ENCODE results near the gene TESK2. TPM values are rescaled to one million over a fixed set of nuclear protein-coding genes. Genes with fewer than 3 reads are reported as not detected.
"Not testable (repeated sequence)": the region's sequence is repeated elsewhere in the genome, so short reads cannot be mapped to it uniquely, and the experiment has no call there.

Gene TESK2
- total RNA-seq, 1 donor from 2014 or later, result 8.0 TPM

DNA sequence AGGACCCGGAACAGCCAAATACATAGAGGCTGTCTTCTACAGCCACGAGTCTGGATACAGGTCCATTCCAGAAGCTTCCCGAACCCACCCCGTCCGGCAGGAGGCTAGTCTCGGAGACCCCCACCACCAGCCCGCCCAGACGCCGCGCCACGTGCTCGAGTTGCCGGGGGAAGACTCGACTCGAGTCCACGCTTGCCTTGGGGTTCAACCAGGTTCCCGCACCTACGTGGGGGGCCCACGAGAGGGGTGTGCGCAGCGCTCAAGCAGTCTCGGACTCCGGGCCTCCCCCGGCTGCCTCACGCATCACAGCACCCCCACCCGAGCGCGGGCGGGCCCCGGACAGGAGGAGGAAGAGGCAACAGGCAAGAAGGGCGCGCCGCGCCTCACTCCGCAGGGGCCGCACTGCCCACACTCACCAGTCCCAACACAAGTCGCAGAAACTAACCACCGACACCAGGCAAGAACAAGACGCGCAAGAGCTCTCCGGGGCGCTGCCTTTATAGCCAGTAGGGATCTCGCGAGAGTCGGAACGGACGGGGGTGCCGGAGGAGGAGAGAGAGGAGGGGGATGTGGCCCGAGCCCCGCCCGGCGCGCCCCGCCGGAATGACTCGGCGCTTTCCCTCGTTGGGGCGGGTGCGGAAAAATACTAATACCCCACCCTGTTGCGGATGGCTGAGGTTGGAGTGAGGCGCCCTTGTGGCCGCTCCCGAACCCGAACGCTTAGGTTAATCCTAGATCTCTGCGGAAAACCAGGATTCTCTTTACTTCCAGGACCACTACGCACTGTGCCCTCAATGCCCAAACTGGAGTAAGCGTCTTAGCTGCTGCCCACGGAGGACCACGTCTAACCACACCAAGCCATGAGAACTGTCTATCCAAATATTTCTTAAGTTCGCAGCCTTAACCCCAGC is 30.7 kb upstream of the TESK2 start, which contains the start of gene PRDX1:
TSS of gene PRDX1 (minus strand) at position 472 of the 911 bp plus-strand sequence. CDS start 2,841 bp downstream, outside the sequence.
- H3K27ac Mint-ChIP-seq (ENCODE audit: unreplicated experiment), result peak within 1 kb of the TSS; percentile 93
- peak within 1 kb of the TSS; percentile 95 for H3K4me3 Mint-ChIP-seq (ENCODE audit: unreplicated experiment)
- no peaks in the 10 kb centered on the region for H3K9me3 Mint-ChIP-seq (ENCODE audit: unreplicated experiment)
- peaks cover 5% of the 10 kb centered on the region for H3K27me3 Mint-ChIP-seq (ENCODE audit: unreplicated experiment)
- H3K36me3 Mint-ChIP-seq (ENCODE audit: low read depth, unreplicated experiment), result peaks cover 6% of the 10 kb centered on the region
- TF ChIP-seq, protein P1, sequence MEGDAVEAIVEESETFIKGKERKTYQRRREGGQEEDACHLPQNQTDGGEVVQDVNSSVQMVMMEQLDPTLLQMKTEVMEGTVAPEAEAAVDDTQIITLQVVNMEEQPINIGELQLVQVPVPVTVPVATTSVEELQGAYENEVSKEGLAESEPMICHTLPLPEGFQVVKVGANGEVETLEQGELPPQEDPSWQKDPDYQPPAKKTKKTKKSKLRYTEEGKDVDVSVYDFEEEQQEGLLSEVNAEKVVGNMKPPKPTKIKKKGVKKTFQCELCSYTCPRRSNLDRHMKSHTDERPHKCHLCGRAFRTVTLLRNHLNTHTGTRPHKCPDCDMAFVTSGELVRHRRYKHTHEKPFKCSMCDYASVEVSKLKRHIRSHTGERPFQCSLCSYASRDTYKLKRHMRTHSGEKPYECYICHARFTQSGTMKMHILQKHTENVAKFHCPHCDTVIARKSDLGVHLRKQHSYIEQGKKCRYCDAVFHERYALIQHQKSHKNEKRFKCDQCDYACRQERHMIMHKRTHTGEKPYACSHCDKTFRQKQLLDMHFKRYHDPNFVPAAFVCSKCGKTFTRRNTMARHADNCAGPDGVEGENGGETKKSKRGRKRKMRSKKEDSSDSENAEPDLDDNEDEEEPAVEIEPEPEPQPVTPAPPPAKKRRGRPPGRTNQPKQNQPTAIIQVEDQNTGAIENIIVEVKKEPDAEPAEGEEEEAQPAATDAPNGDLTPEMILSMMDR (IDR thresholded peaks at IDR 0.05; ENCODE audit: unreplicated experiment), result no peak
- peak; percentile 97 for DNase-seq (ENCODE audit: low spot score)
- H3K4me1 Mint-ChIP-seq (ENCODE audit: unreplicated experiment), result peaks cover 16% of the 10 kb centered on the region

DNA sequence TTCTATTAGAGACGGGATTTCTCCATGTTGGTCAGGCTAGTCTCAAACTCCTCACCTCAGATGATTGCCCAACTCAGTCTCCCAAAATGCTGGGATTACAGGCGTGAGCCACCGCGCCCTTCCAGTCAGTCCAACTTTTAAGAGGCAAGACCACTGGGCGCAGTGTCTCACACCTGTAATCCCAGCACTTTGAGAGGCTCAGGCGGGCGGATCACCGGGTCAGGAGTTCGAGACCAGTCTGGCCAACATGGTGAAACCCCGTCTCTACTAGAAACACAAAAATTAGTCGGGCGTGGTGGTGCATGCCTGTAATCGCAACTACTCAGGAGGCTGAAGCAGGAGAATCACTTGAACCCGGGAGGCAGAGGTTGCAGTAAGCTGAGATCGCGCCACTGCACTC is 28.8 kb upstream of the TESK2 start:
- H3K4me1 Mint-ChIP-seq (ENCODE audit: unreplicated experiment), result peaks cover 16% of the 10 kb centered on the region
- peaks cover 23% of the 10 kb centered on the region for H3K36me3 Mint-ChIP-seq (ENCODE audit: low read depth, unreplicated experiment)
- not testable (repeated sequence) for H3K27ac Mint-ChIP-seq (ENCODE audit: unreplicated experiment); DNase-seq (ENCODE audit: low spot score); H3K27me3 Mint-ChIP-seq (ENCODE audit: unreplicated experiment); H3K9me3 Mint-ChIP-seq (ENCODE audit: unreplicated experiment)
- H3K4me3 Mint-ChIP-seq (ENCODE audit: unreplicated experiment), result peak overlapping the region; percentile 85

DNA sequence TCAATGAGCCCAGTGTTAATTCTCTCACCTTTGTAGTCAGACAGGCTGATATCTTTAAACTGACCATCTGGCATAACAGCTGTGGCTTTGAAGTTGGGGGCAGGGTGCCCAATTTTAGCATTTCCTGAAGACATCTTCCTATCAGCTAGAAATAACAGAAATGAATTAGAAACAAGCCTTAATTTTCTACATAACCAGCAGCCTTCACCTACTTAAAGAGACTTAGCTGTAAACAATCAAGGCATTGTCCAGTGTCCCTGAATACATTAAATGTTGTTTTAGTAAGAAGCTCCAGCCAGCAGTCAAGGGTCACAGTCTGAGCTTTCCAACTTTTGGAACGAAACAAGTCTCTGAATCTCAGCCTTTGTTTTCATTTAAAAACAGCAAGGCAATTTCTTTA is 27.9 kb upstream of the TESK2 start:
- no peak overlapping the region for H3K4me3 Mint-ChIP-seq (ENCODE audit: unreplicated experiment)
- H3K9me3 Mint-ChIP-seq (ENCODE audit: unreplicated experiment), result no peaks in the 10 kb centered on the region
- H3K4me1 Mint-ChIP-seq (ENCODE audit: unreplicated experiment), result peaks cover 16% of the 10 kb centered on the region
- TF ChIP-seq, protein P1 (IDR thresholded peaks at IDR 0.05; ENCODE audit: unreplicated experiment), result no peak
- no peak for DNase-seq (ENCODE audit: low spot score)
- H3K27ac Mint-ChIP-seq (ENCODE audit: unreplicated experiment), result no peak overlapping the region
- peaks cover 32% of the 10 kb centered on the region for H3K36me3 Mint-ChIP-seq (ENCODE audit: low read depth, unreplicated experiment)
- H3K27me3 Mint-ChIP-seq (ENCODE audit: unreplicated experiment), result peaks cover 5% of the 10 kb centered on the region

DNA sequence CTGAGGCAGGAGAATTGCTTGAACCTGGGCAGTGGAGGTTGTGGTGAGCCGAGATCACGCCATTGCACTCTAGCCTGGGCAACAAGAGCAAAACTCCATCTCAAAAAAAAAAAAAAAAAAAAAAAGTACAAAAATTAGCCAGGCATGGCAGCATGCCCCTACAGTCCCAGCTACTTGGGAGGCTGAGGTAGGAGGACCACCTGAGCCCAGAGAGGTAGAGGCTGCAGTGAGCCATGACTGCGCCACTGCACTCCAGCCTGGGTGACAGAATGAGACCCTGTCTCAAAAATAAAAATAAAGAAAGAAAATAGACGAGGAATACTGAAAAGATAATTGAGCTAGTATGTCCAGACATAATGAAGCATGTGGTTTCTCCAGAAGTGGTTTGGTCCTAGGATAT is 27.4 kb upstream of the TESK2 start:
- not testable (repeated sequence) for DNase-seq (ENCODE audit: low spot score); H3K9me3 Mint-ChIP-seq (ENCODE audit: unreplicated experiment); H3K27me3 Mint-ChIP-seq (ENCODE audit: unreplicated experiment); H3K27ac Mint-ChIP-seq (ENCODE audit: unreplicated experiment); H3K4me3 Mint-ChIP-seq (ENCODE audit: unreplicated experiment)
- Mint-ChIP-seq H3K36me3 (ENCODE audit: low read depth, unreplicated experiment) (peaks cover 33% of the 10 kb centered on the region), H3K4me1 (ENCODE audit: unreplicated experiment) (peaks cover 16% of the 10 kb centered on the region)

DNA sequence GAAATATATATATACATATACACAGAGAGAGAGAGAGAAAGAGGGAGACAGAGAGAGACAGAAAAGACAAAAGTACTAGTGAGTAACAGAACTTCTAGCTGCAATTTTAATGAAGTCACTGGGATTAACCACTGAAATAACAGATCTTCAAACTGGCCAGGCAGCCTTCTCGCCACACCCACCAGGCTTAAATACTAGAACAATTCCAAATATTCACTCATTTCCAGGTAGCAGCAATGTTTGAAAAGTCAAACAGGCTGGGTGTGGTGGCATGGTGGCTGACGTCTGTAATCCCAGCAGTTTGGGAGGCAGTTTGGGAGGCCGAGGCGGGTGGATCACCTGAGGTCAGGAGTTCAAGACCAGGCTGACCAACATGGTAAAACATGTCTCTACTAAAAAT is 25.5 kb upstream of the TESK2 start:
- peak overlapping the region; percentile 31 for H3K4me3 Mint-ChIP-seq (ENCODE audit: unreplicated experiment)

More for the DNA sequence above, 25.5 kb upstream of the TESK2 start:
- DNase-seq (ENCODE audit: low spot score), result no peak
- Mint-ChIP-seq H3K27ac (ENCODE audit: unreplicated experiment) (peak overlapping the region; percentile 24), H3K36me3 (ENCODE audit: low read depth, unreplicated experiment) (peaks cover 35% of the 10 kb centered on the region), H3K9me3 (ENCODE audit: unreplicated experiment) (no peaks in the 10 kb centered on the region), H3K4me1 (ENCODE audit: unreplicated experiment) (peaks cover 9% of the 10 kb centered on the region), H3K27me3 (ENCODE audit: unreplicated experiment) (peaks cover 1% of the 10 kb centered on the region)
- TF ChIP-seq, protein P1 (IDR thresholded peaks at IDR 0.05; ENCODE audit: unreplicated experiment), result no peak
